ENCODE data around the gene PRRG3. TPM values are rescaled to one million over a fixed set of nuclear protein-coding genes. Genes with fewer than 3 reads are reported as not detected.

Gene PRRG3
- polyA plus RNA-seq, 3 donors: not detected

DNA sequence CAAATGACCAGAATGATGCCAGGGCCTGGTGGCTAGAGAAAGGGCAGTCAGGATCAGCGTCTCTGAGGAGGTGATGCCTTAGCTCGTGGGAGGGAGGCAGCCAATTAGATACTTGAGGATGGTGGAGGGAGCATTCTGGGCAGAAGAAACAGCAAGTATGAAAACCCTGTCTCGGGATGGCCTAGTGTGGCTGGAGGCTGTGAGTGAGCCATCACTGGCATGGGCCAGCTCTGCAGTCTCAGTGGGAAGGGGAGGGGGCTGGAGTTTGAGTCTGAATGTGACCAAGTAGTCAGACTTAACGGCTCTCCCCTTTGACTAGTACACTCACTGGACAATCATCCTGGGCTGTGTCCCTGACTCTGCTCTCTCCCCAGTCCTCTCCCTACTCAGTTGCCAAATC lies 46.3 kb downstream of the PRRG3 start:
- Histone ChIP-seq H3K27ac (ENCODE audit: low read depth in 1 of 2, low read length in 2 of 2) (no peak overlapping the region), H3K79me2 (ENCODE audit: insufficient read depth, low read length) (no peaks in the 10 kb centered on the region), H4K20me1 (ENCODE audit: insufficient read depth, low read length) (no peaks in the 10 kb centered on the region), H3K4me3 (replicated peaks in 1 of 3; ENCODE audit: low read depth in 2 of 3, low read length in 3 of 3) (no peak overlapping the region), H3K4me2 (replicated peaks; ENCODE audit: extremely low read depth, low read length, poor library complexity, severe bottlenecking) (no peak overlapping the region), H3K9ac (ENCODE audit: insufficient read depth, low read length, poor library complexity, severe bottlenecking) (no peak overlapping the region), H3K9me3 (replicated peaks in 1 of 2; ENCODE audit: control insufficient read depth in 1 of 2, insufficient read depth in 1 of 2, low read length in 2 of 2) (no peaks in the 10 kb centered on the region), H3K36me3 (replicated peaks in 1 of 2; ENCODE audit: control insufficient read depth in 1 of 2, insufficient read depth in 2 of 2, low read length in 2 of 2) (no peaks in the 10 kb centered on the region), H3K27me3 (ENCODE audit: control insufficient read depth in 2 of 2, insufficient read depth in 2 of 2, low read length in 2 of 2) (no peaks in the 10 kb centered on the region), H3K4me1 (ENCODE audit: control insufficient read depth in 1 of 2, insufficient read depth in 2 of 2, low read length in 2 of 2) (no peaks in the 10 kb centered on the region), H2AFZ (ENCODE audit: insufficient read depth, low read depth, low read length, poor library complexity, severe bottlenecking) (no peak overlapping the region)
- H3K27me3 Mint-ChIP-seq (ENCODE audit: low read depth in 3 of 3): peaks cover 0 to 3% (median 1%) of the 10 kb centered on the region in 3 donors
- H3K27ac Mint-ChIP-seq: no peak overlapping the region
- H3K4me3 Mint-ChIP-seq: no peak overlapping the region
- no peak for DNase-seq
- 80% methylated on average over 1 of the region's 4 CpGs for WGBS (ENCODE audit: insufficient coverage)
- no peaks in the 10 kb centered on the region for H3K4me1 Mint-ChIP-seq
- H3K9me3 Mint-ChIP-seq: peaks cover 3 to 11% (median 6%) of the 10 kb centered on the region in 7 donors
- intact Hi-C loops (cut with micrococcal nuclease): no loop called here
- H3K36me3 Mint-ChIP-seq: no peaks in the 10 kb centered on the region
- TF ChIP-seq, protein P1, sequence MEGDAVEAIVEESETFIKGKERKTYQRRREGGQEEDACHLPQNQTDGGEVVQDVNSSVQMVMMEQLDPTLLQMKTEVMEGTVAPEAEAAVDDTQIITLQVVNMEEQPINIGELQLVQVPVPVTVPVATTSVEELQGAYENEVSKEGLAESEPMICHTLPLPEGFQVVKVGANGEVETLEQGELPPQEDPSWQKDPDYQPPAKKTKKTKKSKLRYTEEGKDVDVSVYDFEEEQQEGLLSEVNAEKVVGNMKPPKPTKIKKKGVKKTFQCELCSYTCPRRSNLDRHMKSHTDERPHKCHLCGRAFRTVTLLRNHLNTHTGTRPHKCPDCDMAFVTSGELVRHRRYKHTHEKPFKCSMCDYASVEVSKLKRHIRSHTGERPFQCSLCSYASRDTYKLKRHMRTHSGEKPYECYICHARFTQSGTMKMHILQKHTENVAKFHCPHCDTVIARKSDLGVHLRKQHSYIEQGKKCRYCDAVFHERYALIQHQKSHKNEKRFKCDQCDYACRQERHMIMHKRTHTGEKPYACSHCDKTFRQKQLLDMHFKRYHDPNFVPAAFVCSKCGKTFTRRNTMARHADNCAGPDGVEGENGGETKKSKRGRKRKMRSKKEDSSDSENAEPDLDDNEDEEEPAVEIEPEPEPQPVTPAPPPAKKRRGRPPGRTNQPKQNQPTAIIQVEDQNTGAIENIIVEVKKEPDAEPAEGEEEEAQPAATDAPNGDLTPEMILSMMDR (IDR thresholded peaks at IDR 0.05): no peak

DNA sequence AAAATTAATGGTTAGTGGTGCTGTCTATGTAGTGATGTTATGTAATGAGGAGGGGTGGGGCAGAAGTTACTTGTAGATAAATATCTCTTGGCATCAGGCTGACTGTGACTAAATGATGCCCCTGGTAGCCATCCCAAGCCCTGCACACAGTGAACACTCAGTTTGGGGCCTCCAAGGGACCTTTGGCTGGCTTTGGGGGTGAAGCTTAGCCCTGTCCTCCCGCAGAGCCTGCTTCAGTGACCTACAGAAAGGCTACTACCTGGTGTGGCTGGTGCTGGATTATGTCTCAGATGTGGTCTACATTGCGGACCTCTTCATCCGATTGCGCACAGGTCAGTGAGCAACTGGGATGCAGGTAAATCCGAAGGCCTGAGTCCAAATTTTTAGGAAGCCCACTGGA lies 47.1 kb downstream of the PRRG3 start:
- H3K36me3 ChIP-seq (replicated peaks in 1 of 2; ENCODE audit: control insufficient read depth in 1 of 2, insufficient read depth in 2 of 2, low read length in 2 of 2): no peaks in the 10 kb centered on the region
- H3K27me3 ChIP-seq (ENCODE audit: control insufficient read depth in 2 of 2, insufficient read depth in 2 of 2, low read length in 2 of 2): no peaks in the 10 kb centered on the region
- H4K20me1 ChIP-seq (ENCODE audit: insufficient read depth, low read length): no peaks in the 10 kb centered on the region
- H3K79me2 ChIP-seq (ENCODE audit: insufficient read depth, low read length): no peaks in the 10 kb centered on the region
- H3K9me3 Mint-ChIP-seq: peaks cover 3 to 11% (median 6%) of the 10 kb centered on the region in 7 donors
- no peak for DNase-seq
- H3K9ac ChIP-seq (ENCODE audit: insufficient read depth, low read length, poor library complexity, severe bottlenecking): no peak overlapping the region
- H3K4me1 Mint-ChIP-seq: no peaks in the 10 kb centered on the region
- H3K4me3 Mint-ChIP-seq: no peak overlapping the region
- H3K27ac Mint-ChIP-seq: no peak overlapping the region
- no peaks in the 10 kb centered on the region for H3K36me3 Mint-ChIP-seq
- TF ChIP-seq, protein P1 (IDR thresholded peaks at IDR 0.05): no peak
- intact Hi-C loops (cut with micrococcal nuclease): no loop called here
- no peaks in the 10 kb centered on the region for H3K4me1 ChIP-seq (ENCODE audit: control insufficient read depth in 1 of 2, insufficient read depth in 2 of 2, low read length in 2 of 2)
- no peak overlapping the region for H3K4me2 ChIP-seq (replicated peaks; ENCODE audit: extremely low read depth, low read length, poor library complexity, severe bottlenecking)
- H3K9me3 ChIP-seq (replicated peaks in 1 of 2; ENCODE audit: control insufficient read depth in 1 of 2, insufficient read depth in 1 of 2, low read length in 2 of 2): no peaks in the 10 kb centered on the region
- H3K27me3 Mint-ChIP-seq (ENCODE audit: low read depth in 3 of 3): peaks cover 0 to 4% (median 1%) of the 10 kb centered on the region in 3 donors
- no peak overlapping the region for H3K27ac ChIP-seq (ENCODE audit: low read depth in 1 of 2, low read length in 2 of 2)
- 100% methylated on average over 4 of the region's 5 CpGs for WGBS (ENCODE audit: insufficient coverage)
- H3K4me3 ChIP-seq (replicated peaks in 1 of 3; ENCODE audit: low read depth in 2 of 3, low read length in 3 of 3): no peak overlapping the region
- no peak overlapping the region for H2AFZ ChIP-seq (ENCODE audit: insufficient read depth, low read depth, low read length, poor library complexity, severe bottlenecking)

All from CD14-positive monocyte (primary cell).